ENCODE measurements around the gene TAF11L3. TPM values are rescaled to one million over a fixed set of nuclear protein-coding genes. Genes with fewer than 3 reads are reported as not detected.
"Not testable (repeated sequence)": the region's sequence is repeated elsewhere in the genome, so short reads cannot be mapped to it uniquely, and the experiment has no call there.

The TAF11L3 gene
- total RNA-seq, 3 donors from 2014 or later: not detected

DNA sequence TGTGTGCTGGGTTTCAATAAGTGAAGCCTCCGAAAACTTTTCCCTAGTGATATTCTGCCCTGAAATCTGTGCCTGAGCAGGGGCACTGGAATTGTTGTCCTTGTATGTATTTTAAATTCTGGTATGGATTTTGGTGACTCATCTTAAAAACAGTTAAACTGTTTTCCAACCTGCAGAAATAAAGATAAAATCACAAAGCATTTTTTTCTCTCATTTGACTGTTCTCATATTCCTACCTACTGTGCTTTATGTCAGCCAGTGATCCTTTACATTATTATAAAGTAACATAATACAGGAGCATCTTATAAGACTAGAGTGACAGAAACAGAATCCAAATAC is 31.0 kb upstream of the TAF11L3 start:
- DNase-seq: no peak
- Histone ChIP-seq H3K4me1 (ENCODE audit: low read depth) (no peaks in the 10 kb centered on the region), H3K9me3 (no peaks in the 10 kb centered on the region), H3K36me3 (ENCODE audit: low read depth) (no peaks in the 10 kb centered on the region), H3K4me3 (no peak overlapping the region)
- TF ChIP-seq, protein P1, sequence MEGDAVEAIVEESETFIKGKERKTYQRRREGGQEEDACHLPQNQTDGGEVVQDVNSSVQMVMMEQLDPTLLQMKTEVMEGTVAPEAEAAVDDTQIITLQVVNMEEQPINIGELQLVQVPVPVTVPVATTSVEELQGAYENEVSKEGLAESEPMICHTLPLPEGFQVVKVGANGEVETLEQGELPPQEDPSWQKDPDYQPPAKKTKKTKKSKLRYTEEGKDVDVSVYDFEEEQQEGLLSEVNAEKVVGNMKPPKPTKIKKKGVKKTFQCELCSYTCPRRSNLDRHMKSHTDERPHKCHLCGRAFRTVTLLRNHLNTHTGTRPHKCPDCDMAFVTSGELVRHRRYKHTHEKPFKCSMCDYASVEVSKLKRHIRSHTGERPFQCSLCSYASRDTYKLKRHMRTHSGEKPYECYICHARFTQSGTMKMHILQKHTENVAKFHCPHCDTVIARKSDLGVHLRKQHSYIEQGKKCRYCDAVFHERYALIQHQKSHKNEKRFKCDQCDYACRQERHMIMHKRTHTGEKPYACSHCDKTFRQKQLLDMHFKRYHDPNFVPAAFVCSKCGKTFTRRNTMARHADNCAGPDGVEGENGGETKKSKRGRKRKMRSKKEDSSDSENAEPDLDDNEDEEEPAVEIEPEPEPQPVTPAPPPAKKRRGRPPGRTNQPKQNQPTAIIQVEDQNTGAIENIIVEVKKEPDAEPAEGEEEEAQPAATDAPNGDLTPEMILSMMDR (IDR thresholded peaks at IDR 0.05): no peak
- intact Hi-C loops (cut with DNase I, micrococcal nuclease): no loop called here
- no peak for ATAC-seq

DNA sequence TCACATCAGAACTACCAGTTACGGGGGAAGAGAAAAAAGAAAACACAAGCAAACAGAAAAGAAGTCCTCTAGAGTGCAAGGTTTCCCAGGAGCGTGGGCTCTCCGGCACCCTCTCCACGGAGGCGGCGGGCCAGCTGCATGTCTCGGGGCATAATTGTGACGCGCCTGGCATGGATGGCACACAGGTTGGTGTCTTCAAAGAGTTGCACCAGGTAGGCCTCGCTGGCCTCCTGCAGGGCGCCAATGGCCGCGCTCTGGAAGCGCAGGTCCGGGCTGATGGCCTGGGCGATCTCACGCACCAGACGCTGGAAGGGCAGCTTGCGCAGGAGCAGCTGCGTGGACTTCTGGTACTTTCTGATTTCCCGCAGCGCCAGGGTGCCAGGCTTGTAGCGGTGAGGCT is 26.9 kb upstream of the TAF11L3 start:
- DNase-seq; H3K4me1 ChIP-seq (ENCODE audit: low read depth); H3K9me3 ChIP-seq; H3K36me3 ChIP-seq (ENCODE audit: low read depth); ATAC-seq; H3K4me3 ChIP-seq; intact Hi-C loops (cut with DNase I, micrococcal nuclease): not testable (repeated sequence)

DNA sequence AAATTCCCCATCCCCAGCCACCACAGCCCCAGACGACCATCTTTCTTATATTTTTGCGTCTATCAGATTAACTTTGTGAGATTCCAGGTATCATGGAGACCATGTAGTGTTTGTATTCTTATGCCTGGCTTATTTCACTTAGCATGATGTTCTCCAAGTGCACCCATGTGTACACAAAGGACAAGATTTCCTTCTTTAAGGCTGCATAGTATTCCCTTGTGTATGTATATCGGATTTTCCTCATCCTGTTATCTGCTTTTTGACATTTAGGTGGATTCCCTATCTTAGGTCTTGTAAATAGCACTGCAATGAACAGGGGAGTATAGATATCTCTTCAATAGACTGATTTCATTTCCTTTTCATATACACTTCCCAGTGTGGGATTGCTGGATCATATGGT is 25.4 kb upstream of the TAF11L3 start:
- intact Hi-C loops (cut with DNase I, micrococcal nuclease): no loop called here
- H3K9me3 ChIP-seq: no peaks in the 10 kb centered on the region

DNA sequence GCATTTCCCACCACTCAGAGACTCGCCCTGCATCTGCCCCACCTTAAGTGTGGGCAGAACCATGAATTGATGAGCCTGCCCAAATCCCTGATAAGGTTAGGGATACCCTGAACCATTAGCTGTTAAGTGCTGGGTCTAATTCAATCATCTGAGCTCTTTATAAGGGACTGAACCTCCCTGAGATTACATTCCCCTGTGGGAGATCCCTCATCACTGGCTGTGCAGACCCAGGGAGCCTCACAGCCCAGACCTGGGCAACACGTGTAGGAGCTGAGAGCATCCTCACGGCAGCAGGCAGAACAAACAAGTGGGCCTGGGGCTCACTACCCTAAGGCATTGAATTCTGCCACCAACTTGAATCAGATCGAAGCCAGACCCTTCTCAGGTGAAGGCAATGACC is 20.7 kb upstream of the TAF11L3 start:
- no peak for ATAC-seq
- intact Hi-C loops (cut with DNase I, micrococcal nuclease): no loop called here
- TF ChIP-seq, protein P1 (IDR thresholded peaks at IDR 0.05): no peak
- no peaks in the 10 kb centered on the region for H3K4me1 ChIP-seq (ENCODE audit: low read depth)
- H3K9me3 ChIP-seq: no peaks in the 10 kb centered on the region
- H3K4me3 ChIP-seq: no peak overlapping the region
- H3K36me3 ChIP-seq (ENCODE audit: low read depth): no peaks in the 10 kb centered on the region
- no peak for DNase-seq

More for the DNA sequence above, 25.4 kb upstream of the TAF11L3 start:
- H3K4me3 ChIP-seq: no peak overlapping the region
- ATAC-seq (no peak), DNase-seq (no peak)
- TF ChIP-seq, protein P1 (IDR thresholded peaks at IDR 0.05): no peak
- no peaks in the 10 kb centered on the region for H3K4me1 ChIP-seq (ENCODE audit: low read depth)
- H3K36me3 ChIP-seq (ENCODE audit: low read depth): no peaks in the 10 kb centered on the region

DNA sequence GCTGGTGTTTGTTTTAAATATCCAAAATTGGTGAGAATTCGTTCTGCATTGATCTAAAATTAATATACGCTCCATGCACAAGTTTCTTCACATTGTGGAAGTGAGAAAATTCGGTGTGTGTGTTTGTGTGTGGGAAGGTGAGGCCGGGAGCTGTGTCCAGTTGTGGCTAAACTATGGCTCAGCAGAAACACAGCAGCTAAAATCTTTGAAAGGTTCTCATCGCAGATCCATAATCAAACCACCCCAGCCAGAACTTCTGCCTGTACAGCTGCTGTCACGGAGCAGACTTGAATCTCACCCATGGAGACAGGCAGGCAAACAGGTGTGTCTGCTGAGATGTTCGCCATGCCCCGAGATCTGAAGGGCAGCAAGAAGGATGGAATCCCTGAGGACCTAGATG is 20.2 kb upstream of the TAF11L3 start, which contains the start of gene TAF11L2:
Gene TAF11L2 (plus strand): TSS at position 301 of the 400 bp plus-strand sequence.
- H3K9me3 ChIP-seq; intact Hi-C loops (cut with DNase I, micrococcal nuclease); H3K36me3 ChIP-seq (ENCODE audit: low read depth); ATAC-seq; H3K4me3 ChIP-seq; DNase-seq; H3K4me1 ChIP-seq (ENCODE audit: low read depth): not testable (repeated sequence)

DNA sequence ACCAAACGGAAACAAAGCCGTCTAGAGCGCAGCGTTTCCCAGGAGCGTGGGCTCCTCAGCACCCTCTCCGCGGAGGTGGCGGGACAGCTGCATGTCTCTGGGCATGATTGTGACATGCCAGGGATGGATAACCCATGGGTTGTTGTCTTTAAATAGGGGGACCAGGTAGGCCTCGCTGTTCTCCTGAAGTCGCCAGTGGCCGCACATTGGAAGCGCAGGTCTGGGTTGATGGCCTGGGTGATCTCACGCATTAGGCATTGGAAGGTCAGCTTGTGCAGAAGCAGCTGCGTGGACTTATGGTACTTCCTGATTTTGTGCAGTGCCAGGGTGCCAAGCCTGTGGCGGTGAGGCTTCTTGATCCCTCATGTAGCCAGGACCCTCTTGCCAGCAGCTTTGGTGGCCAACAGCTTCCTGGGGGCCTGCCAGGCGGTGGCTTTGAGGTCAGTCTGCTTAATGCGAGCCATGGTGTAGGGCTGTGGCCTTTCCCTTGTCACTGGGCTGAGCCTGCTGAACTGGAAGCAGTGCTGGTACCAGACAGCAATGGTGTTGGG is 6.3 kb upstream of the TAF11L3 start:
- intact Hi-C loops (cut with DNase I, micrococcal nuclease): no loop called here

DNA sequence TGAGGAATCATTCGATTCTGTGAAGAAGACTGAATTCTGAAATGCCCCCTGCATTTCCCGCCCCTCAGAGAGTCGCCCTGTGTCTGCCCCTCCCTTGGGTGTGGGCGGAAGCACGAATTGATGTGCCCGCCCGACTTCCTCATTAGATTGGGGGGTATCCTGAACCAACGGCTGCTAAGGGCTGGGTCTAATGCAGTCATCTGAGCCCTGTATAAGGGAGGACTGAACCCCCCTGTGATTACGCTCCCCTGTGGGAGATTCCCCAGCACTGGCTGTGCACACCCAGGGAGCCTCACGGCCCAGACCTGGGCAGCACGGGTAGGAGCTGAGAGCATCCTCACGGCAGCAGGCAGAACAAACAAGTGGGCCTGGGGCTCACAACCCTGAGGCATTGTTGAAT is 641 bp upstream of the TAF11L3 start:
- peak in 1 of 3 donors; percentile 6 for DNase-seq
- H3K4me1 ChIP-seq (ENCODE audit: low read depth); intact Hi-C loops (cut with DNase I, micrococcal nuclease); H3K9me3 ChIP-seq; ATAC-seq; H3K36me3 ChIP-seq (ENCODE audit: low read depth); H3K4me3 ChIP-seq: not testable (repeated sequence)

More for the DNA sequence above, 6.3 kb upstream of the TAF11L3 start:
- Histone ChIP-seq H3K9me3 (no peaks in the 10 kb centered on the region), H3K4me3 (no peak overlapping the region), H3K36me3 (ENCODE audit: low read depth) (no peaks in the 10 kb centered on the region), H3K4me1 (ENCODE audit: low read depth) (no peaks in the 10 kb centered on the region)
- TF ChIP-seq, protein P1 (IDR thresholded peaks at IDR 0.05): no peak
- DNase-seq (no peak), ATAC-seq (no peak)

DNA sequence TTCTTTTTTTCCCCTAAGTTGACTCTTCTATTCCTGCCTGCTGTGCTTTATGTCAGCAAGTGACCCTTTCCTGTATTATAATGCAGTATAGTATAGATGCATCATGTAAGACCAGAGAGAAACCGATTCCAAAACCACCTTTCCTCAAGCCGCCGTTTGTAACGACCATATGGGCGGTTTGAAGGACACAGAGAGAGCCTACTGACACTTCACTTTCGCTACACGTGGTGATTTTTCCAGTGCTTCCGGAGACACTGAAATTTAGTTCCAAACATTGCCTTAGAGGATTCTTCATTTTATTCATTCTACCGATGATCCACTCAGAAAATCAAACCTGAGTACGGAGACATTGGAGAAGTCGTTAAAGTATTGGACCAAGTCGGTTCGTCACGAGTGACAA is 1.3 kb downstream of the TAF11L3 start:
- H3K4me3 ChIP-seq; intact Hi-C loops (cut with DNase I, micrococcal nuclease); ATAC-seq; H3K4me1 ChIP-seq (ENCODE audit: low read depth); H3K36me3 ChIP-seq (ENCODE audit: low read depth); DNase-seq; H3K9me3 ChIP-seq: not testable (repeated sequence)

DNA sequence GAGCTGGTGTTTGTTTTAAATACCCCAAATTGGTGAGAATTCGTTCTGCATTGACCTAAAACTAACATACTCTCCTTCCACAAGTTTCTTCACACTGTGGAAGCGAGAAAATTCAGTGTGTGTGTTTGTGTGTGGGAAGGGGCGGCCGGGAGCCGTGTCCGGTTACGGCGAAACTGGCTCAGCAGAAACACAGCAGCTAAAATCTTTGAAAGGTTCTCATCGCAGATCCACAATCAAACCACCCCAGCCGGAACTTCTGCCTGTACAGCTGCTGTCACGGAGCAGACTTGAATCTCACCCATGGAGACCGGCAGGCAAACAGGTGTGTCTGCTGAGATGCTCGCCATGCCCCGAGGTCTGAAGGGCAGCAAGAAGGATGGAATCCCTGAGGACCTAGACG is 3.3 kb downstream of the TAF11L3 start, which contains the start of gene TAF11L4:
Gene TAF11L4 (plus strand): TSS at position 301 of the 400 bp plus-strand sequence.
- intact Hi-C loops (cut with DNase I, micrococcal nuclease); H3K4me1 ChIP-seq (ENCODE audit: low read depth); ATAC-seq; H3K36me3 ChIP-seq (ENCODE audit: low read depth); DNase-seq; H3K9me3 ChIP-seq; H3K4me3 ChIP-seq: not testable (repeated sequence)

DNA sequence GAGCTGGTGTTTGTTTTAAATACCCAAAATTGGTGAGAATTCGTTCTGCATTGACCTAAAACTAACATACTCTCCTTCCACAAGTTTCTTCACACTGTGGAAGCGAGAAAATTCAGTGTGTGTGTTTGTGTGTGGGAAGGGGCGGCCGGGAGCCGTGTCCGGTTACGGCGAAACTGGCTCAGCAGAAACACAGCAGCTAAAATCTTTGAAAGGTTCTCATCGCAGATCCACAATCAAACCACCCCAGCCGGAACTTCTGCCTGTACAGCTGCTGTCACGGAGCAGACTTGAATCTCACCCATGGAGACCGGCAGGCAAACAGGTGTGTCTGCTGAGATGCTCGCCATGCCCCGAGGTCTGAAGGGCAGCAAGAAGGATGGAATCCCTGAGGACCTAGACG is 6.8 kb downstream of the TAF11L3 start, which contains the start of gene TAF11L5:
Gene TAF11L5 (plus strand): TSS at position 301 of the 400 bp plus-strand sequence.
- DNase-seq; H3K4me3 ChIP-seq; intact Hi-C loops (cut with DNase I, micrococcal nuclease); H3K4me1 ChIP-seq (ENCODE audit: low read depth); ATAC-seq; H3K9me3 ChIP-seq; H3K36me3 ChIP-seq (ENCODE audit: low read depth): not testable (repeated sequence)

DNA sequence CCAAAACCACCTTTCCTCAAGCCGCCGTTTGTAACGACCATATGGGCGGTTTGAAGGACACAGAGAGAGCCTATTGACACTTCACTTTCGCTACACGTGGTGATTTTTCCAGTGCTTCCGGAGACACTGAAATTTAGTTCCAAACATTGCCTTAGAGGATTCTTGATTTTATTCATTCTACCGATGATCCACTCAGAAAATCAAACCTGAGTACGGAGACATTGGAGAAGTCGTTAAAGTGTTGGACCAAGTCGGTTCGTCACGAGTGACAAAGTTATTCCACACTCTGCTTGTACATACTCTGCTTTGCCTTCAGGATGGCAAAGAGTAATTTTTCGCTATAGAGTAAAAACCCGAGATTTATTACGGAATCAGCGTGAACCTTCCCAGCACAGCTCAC is 8.3 kb downstream of the TAF11L3 start:
- intact Hi-C loops (cut with DNase I, micrococcal nuclease): not testable (repeated sequence)

More for the DNA sequence above, 8.3 kb downstream of the TAF11L3 start:
- not testable (repeated sequence) for H3K9me3 ChIP-seq; ATAC-seq; H3K4me3 ChIP-seq; H3K36me3 ChIP-seq (ENCODE audit: low read depth); H3K4me1 ChIP-seq (ENCODE audit: low read depth)
- peak in 1 of 3 donors; percentile 17 for DNase-seq

Data from mucosa of descending colon (tissue), 3 donors.